Measurements from ENCODE around the gene UROD. TPM values are rescaled to one million over a fixed set of nuclear protein-coding genes. Genes with fewer than 3 reads are reported as not detected.
"Not testable (repeated sequence)": the region's sequence is repeated elsewhere in the genome, so short reads cannot be mapped to it uniquely, and the experiment has no call there.

UROD gene
- polyA plus RNA-seq (2012; ENCODE audit: insufficient read depth, insufficient read length, low read depth), result 80.2 TPM

GRCh38 chr1:45011837-45012638 is at the start of gene UROD:
UROD (plus strand) TSS chr1:45012254; CDS start chr1:45012266, 12 bp downstream.
- Histone ChIP-seq H3K9me3 (no peaks in the 10 kb centered on the region), H3K4me3 (ENCODE audit: low read depth, low read length) (peak within 1 kb of the TSS; percentile 80), H3K36me3 (no peaks in the 10 kb centered on the region), H3K27me3 (no peaks in the 10 kb centered on the region), H3K4me1 (peaks cover 3% of the 10 kb centered on the region; the same call in 1 of the 2 replicates)
- DNase-seq, result peak; percentile 87
- TF ChIP-seq CTCF (IDR thresholded peaks at IDR 0.05; ENCODE audit: low read depth, low read length), result no peak

- DNase-seq, result no peak
These were observed 49.3 kb upstream of the UROD start for GRCh38 chr1:44962729-44963128.

GRCh38 chr1:44964396-44964795 is 47.7 kb upstream of the UROD start:
- H3K27me3 ChIP-seq, result no peaks in the 10 kb centered on the region
- H3K4me1 ChIP-seq, result no peaks in the 10 kb centered on the region
- H3K4me3 ChIP-seq (ENCODE audit: low read depth, low read length), result no peak overlapping the region
- TF ChIP-seq CTCF (IDR thresholded peaks at IDR 0.05; ENCODE audit: low read depth, low read length), result no peak
- DNase-seq, result no peak
- no peaks in the 10 kb centered on the region for H3K36me3 ChIP-seq
- H3K9me3 ChIP-seq, result no peaks in the 10 kb centered on the region

More at GRCh38 chr1:44962729-44963128, 49.3 kb upstream of the UROD start:
- H3K27me3 ChIP-seq, result no peaks in the 10 kb centered on the region
- no peaks in the 10 kb centered on the region for H3K36me3 ChIP-seq
- H3K4me1 ChIP-seq, result no peaks in the 10 kb centered on the region
- no peak overlapping the region for H3K4me3 ChIP-seq (ENCODE audit: low read depth, low read length)
- H3K9me3 ChIP-seq, result no peaks in the 10 kb centered on the region
- TF ChIP-seq CTCF (IDR thresholded peaks at IDR 0.05; ENCODE audit: low read depth, low read length), result no peak

- no peaks in the 10 kb centered on the region for H3K4me1 ChIP-seq
- no peak for DNase-seq
These were observed 41.7 kb upstream of the UROD start for GRCh38 chr1:44970317-44970716.

GRCh38 chr1:44973645-44974044 is 38.4 kb upstream of the UROD start:
- Histone ChIP-seq H3K4me1 (no peaks in the 10 kb centered on the region), H3K27me3 (no peaks in the 10 kb centered on the region), H3K36me3 (peaks cover 3% of the 10 kb centered on the region; the same call in 1 of the 2 replicates), H3K9me3 (no peaks in the 10 kb centered on the region), H3K4me3 (ENCODE audit: low read depth, low read length) (no peak overlapping the region)
- DNase-seq, result no peak
- TF ChIP-seq CTCF (IDR thresholded peaks at IDR 0.05; ENCODE audit: low read depth, low read length), result no peak

More at GRCh38 chr1:44970317-44970716, 41.7 kb upstream of the UROD start:
- Histone ChIP-seq H3K27me3 (no peaks in the 10 kb centered on the region), H3K36me3 (no peaks in the 10 kb centered on the region; the same call in 1 of the 2 replicates), H3K9me3 (no peaks in the 10 kb centered on the region), H3K4me3 (ENCODE audit: low read depth, low read length) (no peak overlapping the region)
- TF ChIP-seq CTCF (IDR thresholded peaks at IDR 0.05; ENCODE audit: low read depth, low read length), result no peak

GRCh38 chr1:44976252-44976651 is 35.8 kb upstream of the UROD start:
- Histone ChIP-seq H3K4me1 (no peaks in the 10 kb centered on the region), H3K4me3 (ENCODE audit: low read depth, low read length) (no peak overlapping the region), H3K36me3 (peaks cover 6% of the 10 kb centered on the region; the same call in 1 of the 2 replicates), H3K9me3 (no peaks in the 10 kb centered on the region), H3K27me3 (no peaks in the 10 kb centered on the region)
- no peak for DNase-seq
- TF ChIP-seq CTCF (IDR thresholded peaks at IDR 0.05; ENCODE audit: low read depth, low read length), result no peak

GRCh38 chr1:44977372-44977771 is 34.7 kb upstream of the UROD start:
- H3K4me1 ChIP-seq; DNase-seq; H3K9me3 ChIP-seq; H3K27me3 ChIP-seq; H3K4me3 ChIP-seq (ENCODE audit: low read depth, low read length); H3K36me3 ChIP-seq: not testable (repeated sequence)

Measured in BE2C (cell line).